Parathyroid adenoma (tissue), 2 donors: ENCODE results near the gene NRSN1.

Experiments used
- H2AFZ ChIP-seq: fragments of 300-600 bp; sonication (generic); one replicate; pipeline ENCODE4 v1.7.0; 2017; ENCODE audit warnings: antibody characterized with exemption, mild to moderate bottlenecking
- H3K27ac ChIP-seq: fragments of 300-600 bp; sonication (generic); one replicate; pipeline ENCODE4 v1.7.0; 2017
- H3K27me3 ChIP-seq: fragments of 300-600 bp; sonication (generic); one replicate; pipeline ENCODE4 v1.7.0; 2017; ENCODE audit warnings: low read length; ENCODE audit not compliant: control insufficient read depth, insufficient read depth
- H3K36me3 ChIP-seq: fragments of 300-600 bp; sonication (generic); one replicate; pipeline ENCODE4 v1.7.0; 2017; ENCODE audit warnings: low read length; ENCODE audit not compliant: control insufficient read depth, insufficient read depth
- H3K4me1 ChIP-seq: fragments of 300-600 bp; sonication (generic); one replicate; pipeline ENCODE4 v1.7.0; 2017; ENCODE audit warnings: control low read depth
- H3K4me2 ChIP-seq: fragments of 300-600 bp; sonication (generic); one replicate; pipeline ENCODE4 v1.7.0; 2017; ENCODE audit warnings: low read length
- H3K4me3 ChIP-seq: fragments of 300-600 bp; sonication (generic); one replicate; pipeline ENCODE4 v1.7.0; 2017; ENCODE audit warnings: low read depth, low read length
- H3K79me2 ChIP-seq: fragments of 300-600 bp; sonication (generic); one replicate; pipeline ENCODE4 v1.7.0; 2017; ENCODE audit warnings: control low read depth
- H3K9ac ChIP-seq: fragments of 300-600 bp; sonication (generic); one replicate; pipeline ENCODE4 v1.7.0; 2017; ENCODE audit warnings: mild to moderate bottlenecking
- H3K9me3 ChIP-seq: fragments of 300-600 bp; sonication (generic); one replicate; pipeline ENCODE4 v1.7.0; 2017; ENCODE audit warnings: low read length; ENCODE audit not compliant: control insufficient read depth
- TF ChIP-seq, protein P1 (sequence below): fragments of 300-600 bp; sonication (generic); IDR thresholded peaks from one replicate; pipeline ENCODE4 v1.7.0; 2017; ENCODE audit warnings: antibody characterized with exemption, mild to moderate bottlenecking
- donor health status: primary hyperparathyroidism.

The NRSN1 gene

DNA sequence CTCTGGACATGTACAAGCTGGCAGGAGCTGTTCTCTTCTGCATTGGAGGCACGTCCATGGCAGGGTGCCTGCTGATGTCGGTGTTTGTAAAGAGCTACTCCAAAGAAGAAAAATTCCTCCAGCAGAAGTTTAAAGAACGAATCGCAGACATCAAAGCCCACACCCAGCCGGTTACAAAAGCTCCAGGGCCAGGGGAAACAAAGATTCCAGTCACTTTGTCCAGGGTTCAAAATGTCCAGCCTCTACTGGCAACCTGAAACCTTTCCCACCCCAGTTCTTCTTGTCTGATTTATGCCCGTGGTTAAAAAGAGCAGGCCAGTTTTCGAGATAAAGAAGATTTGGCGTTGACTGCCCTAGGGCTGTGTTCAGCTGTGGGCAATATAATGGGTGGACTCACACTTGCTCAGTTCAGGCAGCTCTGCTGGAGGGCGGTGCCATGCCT, 19.7 kb downstream of the NRSN1 start:
- H2AFZ ChIP-seq = no peak overlapping the region
- no peak overlapping the region for H3K4me3 ChIP-seq
- no peaks in the 10 kb centered on the region for H3K9me3 ChIP-seq
- TF ChIP-seq, protein P1, sequence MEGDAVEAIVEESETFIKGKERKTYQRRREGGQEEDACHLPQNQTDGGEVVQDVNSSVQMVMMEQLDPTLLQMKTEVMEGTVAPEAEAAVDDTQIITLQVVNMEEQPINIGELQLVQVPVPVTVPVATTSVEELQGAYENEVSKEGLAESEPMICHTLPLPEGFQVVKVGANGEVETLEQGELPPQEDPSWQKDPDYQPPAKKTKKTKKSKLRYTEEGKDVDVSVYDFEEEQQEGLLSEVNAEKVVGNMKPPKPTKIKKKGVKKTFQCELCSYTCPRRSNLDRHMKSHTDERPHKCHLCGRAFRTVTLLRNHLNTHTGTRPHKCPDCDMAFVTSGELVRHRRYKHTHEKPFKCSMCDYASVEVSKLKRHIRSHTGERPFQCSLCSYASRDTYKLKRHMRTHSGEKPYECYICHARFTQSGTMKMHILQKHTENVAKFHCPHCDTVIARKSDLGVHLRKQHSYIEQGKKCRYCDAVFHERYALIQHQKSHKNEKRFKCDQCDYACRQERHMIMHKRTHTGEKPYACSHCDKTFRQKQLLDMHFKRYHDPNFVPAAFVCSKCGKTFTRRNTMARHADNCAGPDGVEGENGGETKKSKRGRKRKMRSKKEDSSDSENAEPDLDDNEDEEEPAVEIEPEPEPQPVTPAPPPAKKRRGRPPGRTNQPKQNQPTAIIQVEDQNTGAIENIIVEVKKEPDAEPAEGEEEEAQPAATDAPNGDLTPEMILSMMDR = no peak
- H3K9ac ChIP-seq = no peak overlapping the region
- H3K4me1 ChIP-seq = no peaks in the 10 kb centered on the region
- H3K79me2 ChIP-seq = no peaks in the 10 kb centered on the region
- no peaks in the 10 kb centered on the region for H3K36me3 ChIP-seq
- no peak overlapping the region for H3K27ac ChIP-seq
- no peak overlapping the region for H3K4me2 ChIP-seq
- H3K27me3 ChIP-seq = no peaks in the 10 kb centered on the region

DNA sequence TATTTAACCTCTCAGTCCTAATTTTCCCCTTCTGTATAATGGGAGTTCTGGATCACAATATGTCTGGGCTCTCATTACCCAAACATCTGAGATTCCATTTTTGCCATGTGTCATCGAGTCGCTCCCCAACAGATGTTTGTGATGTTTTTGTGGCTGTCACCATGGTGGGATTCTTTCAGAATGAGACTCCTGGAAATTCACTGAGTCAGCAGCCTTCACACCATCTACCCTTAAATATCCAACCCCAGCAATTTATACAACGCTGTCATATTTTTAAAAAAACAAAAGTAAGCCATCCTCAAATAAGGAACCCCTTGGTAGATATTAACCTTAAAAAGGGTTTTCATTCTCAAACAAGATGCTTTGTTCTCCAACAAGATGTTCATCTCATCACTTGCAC, 20.9 kb downstream of the NRSN1 start:
- H3K79me2 ChIP-seq = no peaks in the 10 kb centered on the region
- no peak overlapping the region for H3K9ac ChIP-seq
- H3K27me3 ChIP-seq = no peaks in the 10 kb centered on the region
- H3K27ac ChIP-seq = no peak overlapping the region
- H2AFZ ChIP-seq = no peak overlapping the region
- no peak overlapping the region for H3K4me3 ChIP-seq
- TF ChIP-seq, protein P1 = no peak
- no peaks in the 10 kb centered on the region for H3K36me3 ChIP-seq
- H3K4me2 ChIP-seq = no peak overlapping the region
- no peaks in the 10 kb centered on the region for H3K4me1 ChIP-seq
- no peaks in the 10 kb centered on the region for H3K9me3 ChIP-seq

DNA sequence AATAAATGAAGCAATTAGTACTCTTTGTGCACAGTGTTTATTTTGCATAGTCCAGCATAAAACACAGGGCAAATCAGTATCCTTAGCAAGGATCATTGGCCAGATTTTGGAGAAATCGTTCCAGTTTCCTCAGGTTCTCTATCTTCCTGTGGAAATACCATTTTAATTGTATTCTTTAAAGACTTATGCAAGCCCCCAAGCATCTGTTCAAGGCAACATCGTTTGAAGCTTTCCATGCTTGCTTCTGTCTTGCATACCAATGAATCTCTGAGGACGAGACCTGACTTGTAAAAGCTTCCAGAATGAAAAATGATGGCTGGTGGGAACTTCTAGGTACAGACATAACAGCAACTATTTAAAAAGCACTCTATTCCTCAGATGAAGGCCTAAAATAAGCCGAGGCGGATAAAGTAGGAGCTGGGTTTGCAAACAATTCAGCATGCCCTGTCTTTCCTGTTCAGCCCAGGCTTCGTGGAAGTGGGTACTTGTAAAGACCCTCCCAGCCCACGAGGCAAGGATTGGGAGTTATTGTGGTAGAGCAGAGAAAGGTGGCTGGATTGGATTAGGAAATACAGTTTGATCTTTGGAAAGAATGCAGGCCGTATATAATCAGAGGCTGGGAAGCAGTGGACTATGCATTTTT, 21.6 kb downstream of the NRSN1 start:
- Histone ChIP-seq H3K36me3 (no peaks in the 10 kb centered on the region), H3K9me3 (no peaks in the 10 kb centered on the region), H3K27me3 (no peaks in the 10 kb centered on the region), H3K4me3 (no peak overlapping the region), H3K9ac (no peak overlapping the region), H3K4me2 (no peak overlapping the region), H2AFZ (no peak overlapping the region), H3K79me2 (no peaks in the 10 kb centered on the region), H3K4me1 (no peaks in the 10 kb centered on the region), H3K27ac (no peak overlapping the region)
- TF ChIP-seq, protein P1 = no peak

DNA sequence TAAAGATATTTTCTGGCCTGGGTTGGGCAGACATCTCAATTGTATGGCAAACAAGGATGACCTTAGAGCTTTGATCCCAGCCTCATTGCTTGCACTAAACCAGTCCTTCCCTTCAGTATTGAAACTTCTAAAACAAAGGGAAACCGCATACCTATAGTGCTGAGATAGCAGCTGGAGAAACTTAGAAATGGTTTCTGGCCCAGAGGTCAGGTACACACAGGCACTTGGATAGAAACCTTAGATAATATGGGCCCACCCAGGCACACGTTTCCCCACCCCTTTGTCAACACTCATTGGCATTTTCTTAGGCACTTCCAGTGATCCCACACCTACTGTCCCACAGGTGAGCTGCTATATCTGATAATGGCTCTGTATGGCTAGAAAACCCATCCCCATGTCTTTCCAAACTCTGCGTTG, 22.1 kb downstream of the NRSN1 start:
- TF ChIP-seq, protein P1 = no peak
- Histone ChIP-seq H3K9me3 (no peaks in the 10 kb centered on the region), H3K79me2 (no peaks in the 10 kb centered on the region), H3K4me3 (no peak overlapping the region), H3K9ac (no peak overlapping the region), H3K36me3 (no peaks in the 10 kb centered on the region), H3K4me2 (no peak overlapping the region), H3K27me3 (no peaks in the 10 kb centered on the region), H2AFZ (no peak overlapping the region), H3K4me1 (no peaks in the 10 kb centered on the region), H3K27ac (no peak overlapping the region)

GRCh38 chr6:24148684-24149083, 22.7 kb downstream of the NRSN1 start:
- Histone ChIP-seq H3K36me3 (no peaks in the 10 kb centered on the region), H3K9me3 (no peaks in the 10 kb centered on the region), H3K4me1 (no peaks in the 10 kb centered on the region), H3K79me2 (no peaks in the 10 kb centered on the region), H3K4me2 (no peak overlapping the region), H3K27ac (no peak overlapping the region), H2AFZ (no peak overlapping the region), H3K4me3 (no peak overlapping the region), H3K27me3 (no peaks in the 10 kb centered on the region), H3K9ac (no peak overlapping the region)
- TF ChIP-seq, protein P1 = no peak
